ENCODE data around the gene E2F6.

E2F6 gene

GRCh38 chr2:11419781-11420180 is 46.2 kb downstream of the E2F6 start:
- DNase-seq (ENCODE audit: extremely low read depth, insufficient read length): no peak
- H3K36me3 ChIP-seq (ENCODE audit: control insufficient read depth, insufficient read depth, low read length): no peaks in the 10 kb centered on the region
- H3K4me3 ChIP-seq (replicated peaks; ENCODE audit: low read depth, low read length): no peak overlapping the region
- no peak for TF ChIP-seq CTCF (IDR thresholded peaks at IDR 0.05; ENCODE audit: insufficient read depth, low read length, poor library complexity, severe bottlenecking)
- no peaks in the 10 kb centered on the region for H3K27me3 ChIP-seq (replicated peaks; ENCODE audit: control insufficient read depth, insufficient read depth, low read length)

GRCh38 chr2:11417946-11418585 is 47.9 kb downstream of the E2F6 start:
- no peaks in the 10 kb centered on the region for H3K36me3 ChIP-seq (ENCODE audit: control insufficient read depth, insufficient read depth, low read length)
- H3K27me3 ChIP-seq (replicated peaks; ENCODE audit: control insufficient read depth, insufficient read depth, low read length): no peaks in the 10 kb centered on the region
- no peak for DNase-seq (ENCODE audit: extremely low read depth, insufficient read length)
- TF ChIP-seq CTCF (IDR thresholded peaks at IDR 0.05; ENCODE audit: insufficient read depth, low read length, poor library complexity, severe bottlenecking): peak; percentile 50
- H3K4me3 ChIP-seq (replicated peaks; ENCODE audit: low read depth, low read length): no peak overlapping the region

GRCh38 chr2:11416931-11417330 is 49.0 kb downstream of the E2F6 start:
- DNase-seq (ENCODE audit: extremely low read depth, insufficient read length): no peak
- TF ChIP-seq CTCF (IDR thresholded peaks at IDR 0.05; ENCODE audit: insufficient read depth, low read length, poor library complexity, severe bottlenecking): no peak
- H3K27me3 ChIP-seq (replicated peaks; ENCODE audit: control insufficient read depth, insufficient read depth, low read length): no peaks in the 10 kb centered on the region
- H3K4me3 ChIP-seq (replicated peaks; ENCODE audit: low read depth, low read length): no peak overlapping the region
- no peaks in the 10 kb centered on the region for H3K36me3 ChIP-seq (ENCODE audit: control insufficient read depth, insufficient read depth, low read length)

- no peaks in the 10 kb centered on the region for H3K27me3 ChIP-seq (replicated peaks; ENCODE audit: control insufficient read depth, insufficient read depth, low read length)
- no peak for TF ChIP-seq CTCF (IDR thresholded peaks at IDR 0.05; ENCODE audit: insufficient read depth, low read length, poor library complexity, severe bottlenecking)
- no peaks in the 10 kb centered on the region for H3K36me3 ChIP-seq (ENCODE audit: control insufficient read depth, insufficient read depth, low read length)
- DNase-seq (ENCODE audit: extremely low read depth, insufficient read length): no peak
- H3K4me3 ChIP-seq (replicated peaks; ENCODE audit: low read depth, low read length): no peak overlapping the region
Measured at GRCh38 chr2:11416186-11416585, 49.8 kb downstream of the E2F6 start.

- no peaks in the 10 kb centered on the region for H3K27me3 ChIP-seq (replicated peaks; ENCODE audit: control insufficient read depth, insufficient read depth, low read length)
- H3K36me3 ChIP-seq (ENCODE audit: control insufficient read depth, insufficient read depth, low read length): no peaks in the 10 kb centered on the region
- TF ChIP-seq CTCF (IDR thresholded peaks at IDR 0.05; ENCODE audit: insufficient read depth, low read length, poor library complexity, severe bottlenecking): no peak
- DNase-seq (ENCODE audit: extremely low read depth, insufficient read length): no peak
- no peak overlapping the region for H3K4me3 ChIP-seq (replicated peaks; ENCODE audit: low read depth, low read length)
Measured at GRCh38 chr2:11414372-11415124, 51.4 kb downstream of the E2F6 start.

Measured in GM06990 (cell line).